Fibroblast of the conjunctiva (primary cell): ENCODE results near the gene MBOAT1.

ENCODE experiments used
- DNase-seq: peaks from one replicate; pipeline ENCODE4 v3.0.0-alpha.2; 2010; ENCODE audit warnings: low read depth

MBOAT1 gene

DNA sequence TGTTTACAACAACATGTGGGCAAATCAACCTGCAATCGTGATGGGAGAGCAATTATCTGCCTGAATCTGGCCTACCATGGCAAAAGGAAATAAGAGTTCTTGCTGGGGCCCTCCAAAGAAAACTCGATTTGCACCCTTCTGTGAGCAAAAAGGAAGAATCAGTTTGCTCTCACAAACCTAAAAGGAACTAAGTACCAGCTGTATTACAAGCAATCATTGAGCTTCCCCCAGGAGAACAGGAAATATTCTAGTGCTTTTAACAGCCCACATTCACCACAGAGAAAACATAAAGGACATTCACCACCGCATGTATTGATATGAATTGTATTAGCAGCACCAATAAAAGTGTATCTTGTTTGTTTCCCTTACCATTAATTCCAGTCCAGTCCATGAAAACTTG lies 75.0 kb downstream of the MBOAT1 start:
- DNase-seq = no peak

GRCh38 chr6:20135677-20136268 lies 76.5 kb downstream of the MBOAT1 start:
- no peak for DNase-seq

GRCh38 chr6:20134613-20135012 lies 77.7 kb downstream of the MBOAT1 start:
- DNase-seq = no peak

DNA sequence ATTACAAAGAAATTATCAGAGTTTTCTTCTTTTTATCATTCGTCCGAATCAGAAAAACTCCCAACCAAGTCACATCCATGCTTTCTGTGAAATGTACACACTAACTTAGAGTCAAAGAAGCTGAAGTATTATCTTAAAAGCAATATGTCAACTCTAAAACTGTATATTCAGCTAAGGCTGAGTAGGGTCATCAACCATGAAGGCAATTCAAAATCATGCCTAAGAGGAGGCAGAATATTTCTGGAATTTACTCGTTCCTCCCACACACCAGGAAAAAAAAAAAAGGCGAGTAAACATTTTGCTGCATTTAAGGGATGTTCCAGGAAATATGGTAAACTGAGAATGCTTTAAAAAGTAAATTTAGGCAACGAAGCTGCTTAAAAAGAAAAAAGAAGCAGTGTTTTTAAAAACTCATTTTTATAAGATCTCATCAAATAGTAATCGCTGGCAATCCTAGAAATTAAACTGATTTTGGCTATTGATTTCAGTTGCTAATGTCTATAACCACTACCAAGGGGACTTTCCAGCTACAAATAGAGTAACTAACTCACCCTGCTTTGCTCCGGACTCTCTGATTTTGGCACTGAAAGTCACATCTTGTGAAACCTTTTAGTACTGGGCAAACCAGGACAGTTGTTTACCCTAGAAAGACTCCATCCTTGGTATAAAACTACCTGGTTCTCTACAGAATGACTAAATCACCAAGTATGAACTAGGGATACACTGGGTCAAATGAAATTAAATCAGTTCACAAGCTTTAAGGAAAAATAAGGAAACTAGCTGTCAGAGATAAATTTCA lies 82.8 kb downstream of the MBOAT1 start:
- DNase-seq = no peak

- no peak for DNase-seq
Measured at GRCh38 chr6:20128018-20128417, 84.3 kb downstream of the MBOAT1 start.

DNA sequence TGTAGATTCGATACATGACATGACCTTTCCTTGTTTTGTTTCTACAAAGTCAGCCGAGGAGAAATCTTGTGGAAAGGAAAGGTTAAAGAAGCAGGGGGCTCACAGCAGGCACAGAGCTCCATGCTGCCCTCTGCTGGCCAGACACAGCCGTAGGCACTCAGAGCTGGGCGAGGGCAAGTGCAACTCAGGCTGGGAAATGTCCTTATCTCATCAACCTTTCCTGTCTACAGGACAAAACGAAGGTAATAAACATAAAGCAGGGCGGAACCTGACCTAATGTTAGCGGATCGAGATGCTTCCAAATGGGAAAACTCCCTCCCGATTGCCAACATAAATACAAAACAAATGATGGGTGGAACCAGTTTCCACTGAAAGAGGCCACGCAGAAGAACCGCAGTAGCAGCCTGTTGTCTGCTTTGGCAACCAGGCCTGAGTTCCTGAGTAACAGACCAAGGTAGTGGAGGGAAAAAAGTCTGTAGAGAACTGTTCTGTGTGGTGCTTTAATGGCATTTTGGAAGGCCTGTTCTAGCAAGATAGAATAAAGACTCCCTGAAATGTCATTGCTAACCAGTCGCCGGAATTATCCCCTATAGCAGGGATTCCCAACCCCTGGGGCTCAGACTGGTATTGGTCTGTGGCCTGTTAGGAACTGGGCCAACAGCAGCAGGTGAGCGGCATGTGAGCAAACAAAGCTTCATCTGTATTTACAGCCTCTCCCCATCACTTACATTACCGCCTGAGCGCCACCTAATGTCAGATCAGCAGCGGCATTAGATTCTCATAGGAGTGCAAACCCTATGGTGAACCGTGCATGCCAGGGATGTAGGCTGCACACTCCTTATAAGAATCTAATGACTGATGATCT lies 85.2 kb downstream of the MBOAT1 start:
- DNase-seq = peak; percentile 32

GRCh38 chr6:20126102-20126752 lies 86.0 kb downstream of the MBOAT1 start:
- no peak for DNase-seq

DNA sequence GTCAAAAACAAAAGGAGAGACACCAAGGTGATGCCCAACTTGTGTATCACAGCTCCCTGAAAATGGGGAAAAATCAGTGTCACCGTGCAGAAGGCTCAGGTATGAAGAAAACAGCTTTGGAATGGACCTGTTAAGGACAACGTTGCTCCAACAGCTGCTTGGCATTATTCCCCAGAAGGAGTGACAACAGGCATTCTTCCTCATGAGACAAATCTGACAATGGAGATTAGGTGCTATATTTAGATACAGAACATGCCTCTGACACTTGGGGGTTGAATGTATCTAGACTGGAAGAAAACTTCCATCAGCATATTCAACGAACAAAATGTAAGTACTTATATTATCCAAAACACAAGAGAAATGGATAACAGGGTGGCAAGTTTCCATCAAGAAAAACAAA lies 87.7 kb downstream of the MBOAT1 start:
- no peak for DNase-seq

DNA sequence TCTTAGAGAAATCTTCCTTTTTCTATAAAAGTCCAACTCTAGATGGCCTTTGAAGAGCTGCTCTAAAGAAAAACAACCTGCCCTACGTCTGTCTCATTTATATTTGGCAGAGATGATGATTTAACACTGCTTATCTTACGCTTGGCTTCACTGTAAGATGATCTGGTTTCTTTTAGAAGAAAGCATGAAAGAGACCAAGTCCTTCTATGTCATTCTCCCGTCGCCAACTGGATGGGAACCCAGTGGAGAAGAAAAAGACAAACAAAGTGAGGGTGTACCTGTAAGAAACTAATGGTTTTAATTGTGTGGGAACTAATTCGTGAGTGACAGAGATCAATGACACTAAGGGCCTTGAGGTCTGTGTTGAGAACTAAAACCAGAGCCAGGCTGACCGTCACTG lies 92.8 kb downstream of the MBOAT1 start:
- no peak for DNase-seq

DNA sequence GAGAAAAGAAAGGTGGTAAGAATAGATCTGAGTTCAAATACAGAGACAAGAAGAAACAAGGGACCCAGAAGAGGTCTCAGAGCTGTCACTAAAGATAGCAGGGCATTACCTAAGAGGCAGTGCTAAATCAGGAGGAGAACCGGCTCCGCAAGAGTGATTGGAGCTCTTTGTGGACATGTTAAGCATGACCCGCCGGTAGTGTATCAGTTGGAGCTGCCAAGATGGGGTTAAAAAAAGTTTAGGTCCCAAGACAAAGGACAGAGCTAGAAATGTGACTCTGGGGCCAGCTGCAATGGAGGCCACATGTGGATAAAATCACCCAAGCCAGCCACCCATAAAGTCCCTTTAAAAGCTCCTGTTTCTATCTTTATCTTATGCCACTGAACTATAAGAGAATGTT lies 93.4 kb downstream of the MBOAT1 start:
- no peak for DNase-seq

DNA sequence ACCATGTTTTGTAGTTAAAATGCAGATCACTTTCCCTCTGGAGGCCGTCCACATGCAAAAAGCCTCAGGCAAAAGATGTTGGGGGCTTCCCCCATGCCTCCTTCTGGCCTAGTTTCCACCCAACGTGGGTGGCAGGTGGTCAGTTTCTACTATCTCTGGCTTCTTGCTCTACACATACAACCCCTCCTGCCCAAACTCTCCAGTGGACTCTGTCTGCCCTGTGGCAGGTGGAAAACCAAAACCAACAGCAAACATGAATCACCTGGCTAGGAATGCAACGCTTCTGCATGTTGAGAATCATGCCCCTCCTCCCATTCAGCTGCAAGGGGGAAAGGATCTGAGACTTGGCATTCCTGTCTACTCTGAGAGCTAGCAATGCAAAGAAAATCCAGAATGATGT lies 94.8 kb downstream of the MBOAT1 start:
- no peak for DNase-seq

GRCh38 chr6:20116792-20117191 lies 95.5 kb downstream of the MBOAT1 start:
- no peak for DNase-seq

DNA sequence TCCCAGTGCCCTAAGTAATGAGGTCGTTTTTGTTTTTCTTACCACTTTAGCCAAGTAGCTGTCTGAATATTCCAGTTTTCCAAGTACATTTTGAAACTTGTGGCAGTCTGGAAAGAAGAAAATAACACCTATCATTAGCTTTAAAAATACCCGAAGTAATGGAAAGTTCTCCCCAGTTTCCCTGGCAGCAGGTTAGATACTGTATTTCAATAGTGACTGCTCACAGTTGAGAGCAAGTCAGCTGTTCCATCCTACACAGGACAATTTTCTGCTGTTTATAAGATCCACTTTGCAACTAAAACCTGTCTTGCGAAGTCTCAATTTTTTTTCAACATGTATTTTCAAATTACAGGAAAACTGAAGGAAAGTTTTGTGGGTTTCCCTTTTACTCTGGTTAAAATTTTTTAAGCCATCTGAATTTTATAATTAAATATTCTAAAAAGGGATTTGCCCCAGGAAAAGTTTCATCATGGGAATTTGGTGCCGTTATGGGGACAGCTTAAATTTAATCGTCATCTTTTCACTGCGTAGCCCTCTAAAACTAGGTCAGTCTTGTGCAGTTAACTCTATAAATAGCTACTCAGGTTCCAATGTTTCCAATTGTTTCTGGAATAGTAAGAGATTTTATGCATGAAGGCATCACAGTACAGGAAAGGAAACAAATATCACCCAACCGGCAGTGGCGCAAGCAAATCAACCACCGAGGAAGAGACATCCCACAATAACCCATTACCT lies 96.9 kb downstream of the MBOAT1 start:
- no peak for DNase-seq

- DNase-seq = no peak
Measured at GRCh38 chr6:20113649-20114224, 98.5 kb downstream of the MBOAT1 start.

DNA sequence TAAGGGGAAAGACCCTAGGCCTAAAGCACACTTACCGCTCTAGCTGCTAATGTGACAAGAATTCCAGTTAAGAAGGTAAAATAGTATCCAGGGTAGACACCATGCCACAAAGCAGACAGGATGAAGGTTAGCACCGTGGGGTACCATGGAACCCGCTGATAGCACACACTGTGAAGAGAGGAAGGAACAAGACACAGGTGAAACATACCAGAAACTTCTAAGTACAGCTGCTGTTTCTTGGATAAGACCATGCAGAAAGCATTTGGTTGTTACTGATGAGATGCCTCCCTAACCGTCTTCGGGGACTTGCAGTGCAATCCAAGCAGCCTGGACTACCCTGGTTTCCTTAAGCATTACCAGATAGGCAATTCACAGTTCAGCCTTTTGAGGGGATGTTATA lies 99.4 kb downstream of the MBOAT1 start:
- DNase-seq = no peak

DNA sequence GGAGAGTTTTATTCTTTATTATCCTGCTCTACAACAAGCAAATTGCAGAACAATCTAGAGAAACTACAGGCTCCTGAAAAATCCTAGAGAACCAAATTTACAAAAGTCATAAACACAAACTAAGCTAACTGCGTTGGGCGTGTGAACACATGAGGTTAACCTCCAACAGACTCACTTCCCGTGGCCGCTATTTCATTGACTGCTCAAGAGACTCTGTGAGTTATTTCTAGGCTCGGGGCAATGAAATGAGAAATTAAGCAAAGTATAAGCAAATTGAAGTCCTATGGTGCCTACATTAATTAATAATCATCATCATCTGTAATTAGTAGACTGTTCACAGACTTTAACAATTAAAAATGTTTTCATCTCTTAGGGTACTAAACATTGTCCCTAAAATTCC lies 100.0 kb downstream of the MBOAT1 start:
- no peak for DNase-seq

GRCh38 chr6:20110478-20110877 lies 101.8 kb downstream of the MBOAT1 start:
- DNase-seq = no peak

DNA sequence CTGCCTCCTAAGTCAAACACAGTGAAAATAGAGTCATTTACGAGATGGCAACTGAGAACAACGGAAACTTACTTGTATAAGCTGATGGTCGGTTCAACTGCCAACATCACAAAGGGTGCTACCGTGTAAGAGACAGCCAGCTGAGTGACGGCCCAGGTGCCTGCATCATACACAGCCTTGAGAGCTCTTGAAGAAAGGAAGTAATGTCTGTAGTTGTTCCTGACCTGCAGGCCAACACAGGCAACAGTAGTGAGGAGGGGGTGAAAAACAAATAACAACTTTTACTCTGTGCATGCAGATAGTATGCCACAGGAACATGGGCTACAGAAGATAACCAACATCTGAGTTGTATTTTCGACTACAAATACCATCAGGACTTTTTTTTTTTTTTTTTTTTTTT lies 102.7 kb downstream of the MBOAT1 start:
- DNase-seq = no peak

GRCh38 chr6:20105838-20106237 lies 106.4 kb downstream of the MBOAT1 start:
- no peak for DNase-seq

- no peak for DNase-seq
Measured at GRCh38 chr6:20104696-20105095, 107.6 kb downstream of the MBOAT1 start.

GRCh38 chr6:20102397-20103073 lies 109.7 kb downstream of the MBOAT1 start:
- DNase-seq = no peak
